Neural progenitor cell (in vitro differentiated cells): ENCODE measurements around the gene MORN1. TPM values are rescaled to one million over a fixed set of nuclear protein-coding genes. Genes with fewer than 3 reads are reported as not detected.

Source experiments
- DNase-seq: peaks from one replicate; pipeline ENCODE4 v3.0.0-alpha.2; 2016; ENCODE audit warnings: low spot score
- H2AFZ ChIP-seq: fragments of 200-600 bp; sonication (generic); replicated peaks from 2 replicates; pipeline ENCODE4 v1.6.1; 2016; ENCODE audit warnings: antibody characterized with exemption
- H3F3A ChIP-seq: fragments of 200-600 bp; sonication (generic); 2 replicates; pipeline ENCODE4 v1.6.1; 2016; ENCODE audit warnings: antibody characterized with exemption, low read depth
- H3K27ac ChIP-seq: fragments of 200-600 bp; sonication (generic); 2 replicates; pipeline ENCODE4 v1.5.1; 2016; ENCODE audit warnings: mild to moderate bottlenecking
- H3K27me3 ChIP-seq: fragments of 200-600 bp; sonication (generic); 2 replicates; pipeline ENCODE4 v1.6.1; 2016; ENCODE audit warnings: mild to moderate bottlenecking, moderate library complexity
- H3K36me3 ChIP-seq: fragments of 200-600 bp; sonication (generic); 2 replicates; pipeline ENCODE4 v1.5.1; 2016
- H3K4me1 ChIP-seq: fragments of 200-600 bp; sonication (generic); 2 replicates; pipeline ENCODE4 v1.6.1; 2016; ENCODE audit warnings: mixed run types
- H3K4me2 ChIP-seq: fragments of 200-600 bp; sonication (generic); 2 replicates; pipeline ENCODE4 v1.6.1; 2016
- H3K4me3 ChIP-seq: fragments of 200-600 bp; sonication (generic); 2 replicates; pipeline ENCODE4 v1.5.1; 2016
- H3K79me2 ChIP-seq: fragments of 200-600 bp; sonication (generic); 2 replicates; pipeline ENCODE4 v1.6.1; 2016; ENCODE audit warnings: low read depth
- H3K9ac ChIP-seq: fragments of 200-600 bp; sonication (generic); 2 replicates; pipeline ENCODE4 v1.6.1; 2016
- H3K9me3 ChIP-seq: fragments of 200-600 bp; sonication (generic); 2 replicates; pipeline ENCODE4 v1.5.1; 2016; ENCODE audit warnings: low read depth
- H4K20me1 ChIP-seq: fragments of 200-600 bp; sonication (generic); 2 replicates; pipeline ENCODE4 v1.6.1; 2016; ENCODE audit warnings: low read depth
- H3K27ac Mint-ChIP-seq: 3 replicates; pipeline ENCODE4 v1.8.0; 2021; ENCODE audit warnings: mixed read lengths
- H3K27me3 Mint-ChIP-seq: 2 replicates; pipeline ENCODE4 v1.8.0; 2022; ENCODE audit warnings: low read depth, mild to moderate bottlenecking, inconsistent platforms, moderate library complexity, mixed read lengths; ENCODE audit not compliant: insufficient read depth
- H3K36me3 Mint-ChIP-seq: 3 replicates; pipeline ENCODE4 v1.8.0; 2021; ENCODE audit warnings: mixed read lengths
- H3K4me1 Mint-ChIP-seq: 3 replicates; pipeline ENCODE4 v1.8.0; 2021; ENCODE audit warnings: mixed read lengths
- H3K4me3 Mint-ChIP-seq: 3 replicates; pipeline ENCODE4 v1.8.0; 2021; ENCODE audit warnings: mild to moderate bottlenecking, moderate library complexity, mixed read lengths
- H3K9me3 Mint-ChIP-seq: 3 replicates; pipeline ENCODE4 v1.8.0; 2020; ENCODE audit warnings: mixed read lengths
- CTCF ChIP-seq: fragments of 200-600 bp; sonication (generic); IDR thresholded peaks from 2 replicates; pipeline ENCODE4 v1.5.1; 2017; ENCODE audit warnings: antibody characterized with exemption, mild to moderate bottlenecking
- EZH2 ChIP-seq: fragments of 200-600 bp; sonication (generic); IDR thresholded peaks from 2 replicates; pipeline ENCODE4 v1.6.1; 2017; ENCODE audit warnings: antibody characterized with exemption, mild to moderate bottlenecking, moderate library complexity
- EZH2phosphoT487 ChIP-seq: fragments of 200-600 bp; sonication (generic); IDR thresholded peaks from 2 replicates; pipeline ENCODE4 v1.6.1; 2017; ENCODE audit warnings: antibody characterized with exemption
- total RNA-seq: library from RNA; depleted of rRNA; stranded (reverse); fragments of >200 nt; gene quantifications from 2 replicates; pipeline ENCODE4 v1.2.3, GENCODE V29; 2015; ENCODE audit warnings: low replicate concordance

MORN1 gene
- total RNA-seq, 1 donor from 2014 or later = 7.0 TPM

DNA sequence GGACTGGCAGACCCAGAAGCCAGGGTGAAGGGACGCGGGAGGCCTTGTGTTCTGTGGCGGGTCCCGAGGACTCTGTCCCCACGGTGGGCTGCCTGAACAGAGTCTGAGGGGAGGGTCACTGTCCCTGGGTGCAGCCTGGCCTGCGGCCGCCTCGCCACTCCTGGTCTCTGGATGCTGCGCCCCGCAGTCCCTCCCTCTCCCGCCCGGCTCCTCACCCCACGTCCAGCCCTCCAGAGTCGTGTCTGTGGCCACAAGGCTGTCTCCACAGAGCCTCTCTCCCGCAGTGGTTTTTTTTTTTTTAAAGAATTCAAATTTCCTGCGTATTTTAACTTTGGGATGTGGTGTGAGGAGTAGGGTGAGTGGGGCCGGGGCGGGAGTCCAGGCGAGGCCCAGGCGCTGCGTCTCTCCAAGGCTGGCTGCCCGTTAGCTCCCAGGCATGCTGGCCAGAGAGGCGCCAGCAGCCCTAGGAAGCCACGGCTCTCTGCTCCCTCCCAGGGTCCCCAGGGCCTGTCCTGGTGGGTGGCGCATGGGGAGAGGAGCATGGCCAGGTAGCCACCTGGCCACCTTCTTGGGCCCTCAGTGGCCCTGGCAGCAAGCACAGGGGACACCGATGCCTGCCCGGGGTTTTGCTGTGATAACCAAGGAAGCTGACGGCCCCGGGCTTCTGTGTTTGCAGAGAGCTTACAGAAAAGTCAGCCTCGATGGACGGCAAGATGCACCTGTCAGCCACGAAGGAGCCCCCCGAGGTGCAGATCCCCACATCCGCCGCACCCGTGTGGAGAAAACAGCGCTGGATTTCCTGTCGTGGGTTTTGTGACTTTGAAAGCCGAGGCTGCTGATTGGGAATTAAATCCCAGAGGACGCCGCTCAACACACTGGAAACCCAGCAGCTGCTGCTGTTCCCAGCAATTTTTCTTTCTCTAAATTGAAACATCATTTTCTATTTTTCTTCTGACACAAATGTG, 72.8 kb downstream of the MORN1 start:
- Histone ChIP-seq H3K27ac (no peak overlapping the region), H2AFZ (no peak overlapping the region), H4K20me1 (no peaks in the 10 kb centered on the region), H3K4me2 (no peak overlapping the region), H3K9ac (no peak overlapping the region), H3K27me3 (no peaks in the 10 kb centered on the region), H3K36me3 (no peaks in the 10 kb centered on the region), H3K9me3 (no peaks in the 10 kb centered on the region), H3F3A (peaks cover 23% of the 10 kb centered on the region), H3K4me3 (no peak overlapping the region), H3K79me2 (no peaks in the 10 kb centered on the region), H3K4me1 (peaks cover 43% of the 10 kb centered on the region)
- no peak for TF ChIP-seq EZH2phosphoT487
- no peak for TF ChIP-seq EZH2
- TF ChIP-seq CTCF = no peak
- Mint-ChIP-seq H3K36me3 (no peaks in the 10 kb centered on the region), H3K9me3 (no peaks in the 10 kb centered on the region), H3K4me3 (no peak overlapping the region), H3K27me3 (peaks cover 4% of the 10 kb centered on the region), H3K27ac (peak overlapping the region; percentile 21), H3K4me1 (peaks cover 27% of the 10 kb centered on the region)
- DNase-seq = no peak

GRCh38 chr1:2317230-2318065, 73.9 kb downstream of the MORN1 start:
- TF ChIP-seq EZH2phosphoT487 = no peak
- TF ChIP-seq CTCF = no peak
- no peak for TF ChIP-seq EZH2
- Histone ChIP-seq H3K4me1 (peaks cover 40% of the 10 kb centered on the region), H3K27me3 (no peaks in the 10 kb centered on the region), H4K20me1 (no peaks in the 10 kb centered on the region), H3K36me3 (no peaks in the 10 kb centered on the region), H3K4me2 (no peak overlapping the region), H3K9ac (no peak overlapping the region), H3K9me3 (no peaks in the 10 kb centered on the region), H3K79me2 (no peaks in the 10 kb centered on the region), H3F3A (peaks cover 29% of the 10 kb centered on the region), H3K4me3 (no peak overlapping the region), H2AFZ (no peak overlapping the region), H3K27ac (no peak overlapping the region)
- Mint-ChIP-seq H3K4me3 (no peak overlapping the region), H3K36me3 (no peaks in the 10 kb centered on the region), H3K4me1 (peaks cover 22% of the 10 kb centered on the region), H3K27me3 (peaks cover 2% of the 10 kb centered on the region), H3K9me3 (no peaks in the 10 kb centered on the region), H3K27ac (peak overlapping the region; percentile 95)
- DNase-seq = no peak

- Histone ChIP-seq H3K9me3 (no peaks in the 10 kb centered on the region), H4K20me1 (peaks cover 8% of the 10 kb centered on the region), H3K79me2 (no peaks in the 10 kb centered on the region), H3K4me2 (peak overlapping the region; percentile 1), H3K9ac (no peak overlapping the region), H3K4me1 (peaks cover 35% of the 10 kb centered on the region), H3K27me3 (no peaks in the 10 kb centered on the region), H2AFZ (no peak overlapping the region), H3F3A (peaks cover 30% of the 10 kb centered on the region), H3K27ac (peak overlapping the region; percentile 78), H3K36me3 (no peaks in the 10 kb centered on the region), H3K4me3 (no peak overlapping the region)
- no peak for DNase-seq
- H3K9me3 Mint-ChIP-seq = no peaks in the 10 kb centered on the region
- no peak overlapping the region for H3K27ac Mint-ChIP-seq
- H3K36me3 Mint-ChIP-seq = no peaks in the 10 kb centered on the region
- H3K27me3 Mint-ChIP-seq = peaks cover 4% of the 10 kb centered on the region
- no peak for TF ChIP-seq EZH2
- H3K4me3 Mint-ChIP-seq = peak overlapping the region; percentile 41
- peaks cover 15% of the 10 kb centered on the region for H3K4me1 Mint-ChIP-seq
These were observed 74.8 kb downstream of the MORN1 start for GRCh38 chr1:2316451-2316961.
